ENCODE data around the gene EIF6. TPM values are rescaled to one million over a fixed set of nuclear protein-coding genes. Genes with fewer than 3 reads are reported as not detected.

EIF6 gene
- polyA plus RNA-seq, 5 donors, result 90.8 to 128 (median 98.9) TPM

DNA sequence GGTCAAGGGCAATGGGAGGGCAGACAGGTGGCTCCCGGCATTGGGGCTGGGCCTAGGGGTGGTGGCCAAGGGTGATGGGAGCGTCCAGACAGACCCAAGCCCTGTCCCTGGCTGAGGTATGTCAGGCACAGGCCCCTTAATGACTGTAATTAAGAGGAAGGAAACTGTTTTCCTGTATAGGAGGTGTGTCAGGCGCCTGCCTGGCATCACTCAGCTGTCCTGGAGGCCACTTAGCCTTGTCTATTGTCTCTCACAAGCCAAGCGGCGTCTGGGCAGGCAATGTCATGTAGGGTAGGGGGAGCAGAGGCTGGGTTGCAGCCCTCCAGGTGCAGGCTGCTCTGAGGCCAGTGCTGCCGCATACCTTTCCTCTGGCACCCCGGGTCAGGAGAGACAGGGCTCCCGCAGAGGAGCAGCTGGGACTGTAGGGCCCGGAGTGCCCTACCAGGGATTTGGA is 11.6 kb upstream of the EIF6 start:
- no peak for DNase-seq

DNA sequence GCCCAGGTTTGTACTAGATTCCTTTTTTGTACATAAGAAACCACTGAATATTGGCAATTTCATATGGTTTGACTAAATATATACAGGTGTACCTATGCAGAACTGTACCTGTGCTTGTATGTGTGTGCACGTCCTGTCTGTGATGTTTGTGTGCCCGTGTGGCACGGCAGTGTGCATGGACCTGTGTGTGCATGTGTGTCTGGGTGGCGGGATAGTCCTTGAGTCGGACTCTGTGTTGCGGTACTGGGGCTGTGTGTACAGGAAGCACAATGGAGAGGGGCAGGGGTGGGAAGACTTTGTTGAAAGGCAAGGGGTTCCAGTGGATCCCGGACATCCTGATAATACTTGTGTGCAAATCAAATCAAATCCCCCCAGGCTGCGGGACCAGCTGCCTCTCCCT is 11.1 kb upstream of the EIF6 start:
- DNase-seq, result no peak

DNA sequence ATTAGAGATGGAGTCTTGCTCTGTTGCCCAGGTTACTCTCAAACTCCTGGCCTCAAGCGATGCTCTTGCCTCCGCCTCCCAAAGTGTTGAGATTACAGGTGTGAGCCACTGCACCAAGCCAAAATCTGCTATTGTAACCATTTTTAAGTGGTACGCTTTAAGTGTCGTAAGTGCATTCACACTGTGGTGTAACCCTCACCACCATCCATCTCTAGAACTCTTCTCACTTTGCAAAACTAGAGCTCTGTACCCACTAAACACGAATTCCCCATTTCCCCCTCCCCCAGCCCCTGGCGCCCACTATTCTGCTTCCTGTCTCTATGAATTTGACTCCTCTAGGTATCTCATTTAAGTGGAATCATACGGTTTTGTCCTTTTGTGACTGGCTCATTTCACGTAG is 10.5 kb upstream of the EIF6 start:
- DNase-seq, result no peak

- DNase-seq, result no peak
Measured at GRCh38 chr20:35294293-35294685, 9.7 kb upstream of the EIF6 start.

GRCh38 chr20:35293303-35294292 is 9.0 kb upstream of the EIF6 start:
- DNase-seq, result no peak

DNA sequence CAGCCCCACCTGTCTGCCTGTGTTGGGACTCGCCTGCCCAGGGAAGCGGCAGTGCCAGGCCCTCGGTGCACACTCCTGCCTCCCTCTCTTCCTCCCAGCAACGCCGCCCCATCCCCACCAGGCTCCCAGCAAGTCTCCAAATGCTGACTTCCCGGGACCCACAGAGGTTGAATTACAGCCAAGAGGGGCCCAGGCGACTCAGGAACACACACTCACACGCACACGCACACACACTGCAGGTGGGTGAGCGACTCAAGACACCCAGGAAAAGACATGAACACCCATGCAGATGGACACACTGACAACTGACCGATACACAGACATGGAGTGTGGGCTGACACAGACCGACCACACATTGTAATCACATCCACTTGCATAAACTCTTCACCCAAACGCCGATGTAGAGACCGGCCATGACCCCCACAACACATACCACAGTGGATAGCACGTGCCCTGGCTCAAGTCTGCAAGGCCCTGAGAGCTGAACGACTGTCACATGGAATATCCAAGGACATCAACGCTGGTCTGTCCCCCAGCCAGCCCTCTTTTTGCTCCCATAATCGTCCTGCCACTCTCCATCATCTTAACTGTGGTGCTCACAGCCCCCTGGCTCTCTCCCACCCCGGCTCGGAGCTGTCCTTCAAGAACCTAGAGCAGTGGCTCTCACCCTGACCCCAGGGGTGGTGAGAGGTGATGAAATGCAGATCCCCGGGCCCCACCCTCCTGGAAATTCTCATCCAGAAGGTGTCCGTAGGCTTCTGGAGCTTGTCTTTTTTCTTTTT is 8.1 kb upstream of the EIF6 start:
- no peak for DNase-seq

GRCh38 chr20:35291654-35292503 is 7.3 kb upstream of the EIF6 start, which contains the start of gene FAM83C:
Gene FAM83C, minus strand, starts transcription at chr20:35292425. Its CDS starts 121 bp downstream, at chr20:35292304.
- no peak for DNase-seq

DNA sequence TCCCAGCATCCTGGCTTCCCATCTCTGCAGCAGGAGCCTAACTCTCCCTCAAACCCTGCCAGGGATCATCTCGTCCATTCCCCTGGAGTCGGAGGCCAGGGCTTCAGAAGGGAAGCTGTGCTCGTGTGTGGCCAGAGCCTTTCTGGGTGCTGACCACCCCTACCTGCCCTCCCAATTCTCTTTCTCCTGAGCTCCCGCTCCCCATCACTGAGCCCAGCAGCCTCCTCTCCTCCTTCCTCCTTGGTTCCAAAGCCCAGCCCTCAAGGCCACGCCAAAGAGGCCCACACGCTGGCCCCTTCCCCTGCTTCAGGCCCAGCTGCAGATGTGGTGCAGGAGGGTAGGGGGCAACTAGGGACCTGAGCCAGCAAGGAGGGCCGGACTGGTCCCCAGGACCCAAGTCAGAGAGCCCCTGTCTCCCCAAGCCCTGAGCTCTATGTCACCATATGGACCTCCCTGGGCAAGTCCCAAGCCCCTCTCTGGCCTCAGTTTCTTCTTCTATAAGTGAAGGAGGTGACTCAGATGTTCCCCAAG is 6.4 kb upstream of the EIF6 start:
- DNase-seq, result no peak

GRCh38 chr20:35290186-35290886 is 5.8 kb upstream of the EIF6 start:
- DNase-seq, result no peak

- DNase-seq, result no peak
Measured at GRCh38 chr20:35288325-35289060, 3.9 kb upstream of the EIF6 start.

GRCh38 chr20:35287509-35288324 is 3.1 kb upstream of the EIF6 start:
- DNase-seq, result no peak

- DNase-seq, result no peak
Measured at GRCh38 chr20:35286899-35287508, 2.4 kb upstream of the EIF6 start.

DNA sequence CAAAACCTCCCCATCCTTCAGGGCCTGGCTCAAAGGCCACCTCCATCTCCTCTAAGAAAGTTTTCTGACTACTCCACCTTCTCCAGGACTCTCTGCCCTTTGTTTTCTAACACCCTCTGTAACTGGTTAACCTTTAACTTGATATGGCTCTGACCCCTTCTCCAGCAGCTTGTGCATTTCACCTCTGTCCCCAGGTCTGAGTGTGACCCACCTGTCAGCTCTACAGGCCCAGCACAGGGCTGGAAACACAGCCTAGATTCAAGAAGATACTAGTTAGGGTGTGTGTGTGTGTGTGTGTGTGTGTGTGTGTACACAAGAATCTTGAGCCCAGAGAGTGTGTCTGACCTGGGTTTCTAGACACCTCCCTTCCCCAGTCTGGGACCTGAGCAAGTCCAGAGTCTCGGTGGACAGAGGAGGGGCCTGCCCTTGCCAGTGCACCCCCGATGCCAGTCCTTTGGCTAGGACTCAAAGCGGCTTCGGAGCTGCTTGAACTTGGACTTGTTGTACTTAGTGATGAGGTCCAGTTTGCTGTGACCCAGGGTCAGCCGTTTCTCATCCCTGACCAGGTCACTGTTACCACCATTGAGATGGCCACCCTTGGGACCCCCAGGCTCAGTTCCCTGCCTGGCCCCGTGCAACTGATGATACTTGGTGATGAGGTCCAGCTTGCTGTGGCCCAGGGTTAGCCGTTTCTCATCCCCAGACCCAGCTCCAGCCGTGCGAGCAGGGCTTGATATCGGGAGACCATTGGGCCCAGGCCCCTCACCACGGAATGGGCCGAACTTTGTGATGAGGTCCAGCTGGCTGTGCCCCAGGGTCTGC is 1.7 kb upstream of the EIF6 start:
- DNase-seq, result no peak

- DNase-seq, result no peak
Measured at GRCh38 chr20:35285806-35286076, 1.2 kb upstream of the EIF6 start.

DNA sequence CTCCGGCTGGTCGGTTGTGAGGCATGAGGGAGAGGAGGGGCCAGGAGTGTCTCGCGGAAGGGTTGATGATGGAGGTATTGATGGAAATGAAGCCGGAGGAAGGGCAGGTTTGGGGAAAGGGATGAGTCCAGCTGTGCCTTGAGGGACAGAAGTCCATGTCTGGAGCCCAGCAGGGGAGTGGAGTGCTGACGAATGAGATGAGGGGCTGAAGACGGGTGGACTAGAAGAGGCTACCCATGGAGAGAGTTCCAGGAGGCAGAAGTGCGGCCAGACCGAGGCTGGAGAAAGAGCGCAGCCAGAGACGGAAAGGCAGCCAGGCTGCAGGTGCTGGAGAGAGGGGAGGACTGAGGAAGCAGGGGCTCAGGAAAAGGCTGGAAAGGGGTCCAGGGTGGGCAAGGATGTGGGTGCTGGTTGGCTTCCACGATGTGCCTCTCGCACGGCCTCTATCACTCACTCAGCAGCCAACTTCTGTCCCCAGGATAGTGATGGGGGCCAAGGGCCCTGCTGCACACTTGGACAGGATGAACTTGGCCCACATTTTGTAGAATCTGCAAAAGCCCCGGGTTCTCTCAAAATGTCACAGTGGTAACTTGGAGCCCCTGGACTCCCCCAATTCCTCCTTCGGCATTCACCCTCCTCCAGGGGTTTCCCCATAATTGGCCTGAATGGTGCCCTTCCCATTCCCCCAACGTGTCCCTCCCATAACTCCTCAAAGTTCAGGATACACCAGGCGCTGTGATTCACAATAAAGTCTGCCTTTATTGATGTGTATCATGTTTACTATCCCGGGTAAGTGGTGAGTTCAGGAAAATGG is 627 bp upstream of the EIF6 start:
- DNase-seq, result no peak

DNA sequence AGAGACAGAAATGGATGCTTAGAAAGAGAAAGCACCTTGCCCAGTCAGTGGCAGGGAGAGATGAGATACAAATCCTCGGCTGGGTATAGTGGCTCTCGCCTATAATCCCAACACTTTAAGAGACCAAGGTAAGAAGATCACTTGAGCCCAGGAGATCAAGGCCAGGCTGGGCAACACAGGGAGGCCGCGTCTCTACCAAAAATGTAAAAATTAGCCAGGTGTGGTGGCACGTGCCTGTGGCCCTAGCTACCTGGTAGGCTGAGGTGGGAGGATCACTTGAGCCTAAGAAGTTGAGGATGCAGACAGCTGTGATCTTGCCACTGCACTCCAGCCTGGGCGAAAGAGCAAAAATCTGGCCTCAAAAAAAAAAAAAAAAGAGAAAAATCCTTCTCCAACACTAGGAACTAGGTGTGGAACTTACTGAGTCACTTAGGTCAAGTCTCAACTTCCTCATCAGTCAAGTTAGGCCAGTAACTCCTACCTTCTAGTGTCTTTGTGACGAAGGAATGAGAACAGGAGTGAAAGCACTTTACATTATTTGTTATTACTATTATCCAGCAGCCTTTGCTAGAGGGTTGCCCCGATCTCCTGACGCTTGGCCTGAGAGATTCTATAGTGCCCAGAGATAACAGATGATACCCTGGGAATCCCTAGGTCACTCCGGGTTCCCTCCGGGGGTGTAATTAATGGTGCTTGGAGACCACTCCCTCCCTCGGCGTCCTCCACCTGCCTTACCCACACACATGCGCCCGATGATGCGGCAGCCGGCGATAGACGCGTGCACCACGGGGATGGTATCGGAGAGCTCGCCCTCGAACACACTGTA is 918 bp downstream of the EIF6 start:
- no peak for DNase-seq

Data from right lung (tissue), 5 donors.